Measurements from ENCODE around the gene SNX10. TPM values are rescaled to one million over a fixed set of nuclear protein-coding genes. Genes with fewer than 3 reads are reported as not detected.

SNX10 gene
- total and polyA plus RNA-seq, 2 of the 4 experiments (the other 2 are of a cell fraction): not detected

DNA sequence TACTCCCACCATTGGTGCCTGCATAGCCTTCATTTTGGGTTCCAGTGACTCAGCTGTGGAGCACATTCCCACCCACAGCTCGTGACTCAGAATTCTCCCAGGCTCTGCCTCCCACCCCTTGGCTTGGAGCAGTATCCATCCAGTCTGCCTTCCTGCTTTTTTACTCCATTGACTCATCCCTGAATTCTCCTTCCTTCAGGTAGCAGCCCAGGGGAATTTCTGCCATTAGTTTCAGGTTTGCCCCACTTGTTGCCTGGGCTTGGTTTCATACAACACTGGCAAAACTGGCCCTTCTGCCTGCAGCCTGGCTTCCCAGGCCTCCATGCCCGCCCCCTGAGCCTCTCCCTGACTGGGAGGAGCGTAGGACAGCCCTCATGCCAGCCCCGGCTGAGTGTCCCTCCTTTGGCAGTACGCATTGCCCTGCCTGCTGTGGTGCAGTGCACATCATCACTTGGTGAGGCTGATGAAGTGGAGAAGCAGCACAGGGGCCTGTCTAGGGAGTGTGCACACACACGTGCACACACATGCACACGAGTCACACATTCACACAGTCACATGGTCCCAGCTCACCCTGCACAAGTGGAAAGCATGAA, 55.0 kb downstream of the SNX10 start:
- no peak overlapping the region for H3K4me2 ChIP-seq (ENCODE audit: low read depth, low read length)
- no peak overlapping the region for H3K56ac ChIP-seq (ENCODE audit: extremely low read depth, insufficient read depth, low read length)
- H3K27me3 ChIP-seq (ENCODE audit: control insufficient read depth, insufficient read depth, low read length): no peaks in the 10 kb centered on the region
- no peak overlapping the region for H3K18ac ChIP-seq (ENCODE audit: low read depth, low read length)
- no peak overlapping the region for H4K5ac ChIP-seq (ENCODE audit: low read depth, low read length)
- H3K4me3 ChIP-seq (ENCODE audit: insufficient read depth, low read depth, low read length): no peak overlapping the region
- H3K9ac ChIP-seq (ENCODE audit: low read depth, low read length): no peak overlapping the region
- no peak overlapping the region for H4K91ac ChIP-seq (ENCODE audit: insufficient read depth, low read depth, low read length)
- BruUV-seq (replicated peaks): no TSS peak
- no peaks in the 10 kb centered on the region for H3K4me1 ChIP-seq (ENCODE audit: control insufficient read depth, insufficient read depth, low read length)
- no peak overlapping the region for H3K4ac ChIP-seq (ENCODE audit: low read depth, low read length)
- no peak overlapping the region for H2AK5ac ChIP-seq (ENCODE audit: low read depth, low read length)
- no peaks in the 10 kb centered on the region for H3K9me3 ChIP-seq (ENCODE audit: control insufficient read depth, insufficient read depth, low read length)
- no peak overlapping the region for H3K23ac ChIP-seq (ENCODE audit: low read depth, low read length)
- H3K14ac ChIP-seq (replicated peaks; ENCODE audit: low read depth, low read length): no peak overlapping the region
- TF ChIP-seq CHD1 (IDR thresholded peaks at IDR 0.05; ENCODE audit: low read depth, low read length) (no peak), RCOR1 (IDR thresholded peaks at IDR 0.05; ENCODE audit: insufficient replicate concordance, low read length) (no peak), FOS (IDR thresholded peaks at IDR 0.05; ENCODE audit: low read depth, low read length) (no peak), MAZ (IDR thresholded peaks at IDR 0.05; ENCODE audit: borderline replicate concordance, low read depth, low read length) (no peak), RAD21 (IDR thresholded peaks at IDR 0.05; ENCODE audit: low read length) (no peak), SMC3 (IDR thresholded peaks at IDR 0.05; ENCODE audit: low read depth, low read length) (no peak)
- 57% methylated on average over 1 of the region's 7 CpGs; no CpG with 5 or more reads in 1 of the 2 experiments for WGBS, 2 experiments (ENCODE audit: extremely low coverage in 2 of 2, insufficient read length in 1 of 2)
- no peak overlapping the region for H2BK20ac ChIP-seq (ENCODE audit: low read depth, low read length)
- ChIA-PET POLR2A (ENCODE audit: unreplicated experiment) (no interaction called here), CTCF (no interaction called here)
- H3K36me3 ChIP-seq (ENCODE audit: control insufficient read depth, insufficient read depth, low read length): no peaks in the 10 kb centered on the region
- no peak overlapping the region for H2BK120ac ChIP-seq (ENCODE audit: low read depth, low read length)
- intact Hi-C loops (cut with micrococcal nuclease): no loop called here
- DNase-seq: peak; percentile 2
- no peak overlapping the region for H2AFZ ChIP-seq (replicated peaks; ENCODE audit: low read length, poor library complexity)
- in situ Hi-C loops (cut with MboI; ENCODE audit: low sequenced_read_pairs): no loop called here
- no peak overlapping the region for H2BK15ac ChIP-seq (ENCODE audit: low read depth, low read length)
- no peak for ATAC-seq (ENCODE audit: low read depth)
- H3K27ac ChIP-seq (ENCODE audit: insufficient read depth, low read length): no peak overlapping the region
- no peaks in the 10 kb centered on the region for H3K79me1 ChIP-seq (ENCODE audit: low read depth in 1 of 2, low read length in 2 of 2)
- H2BK5ac ChIP-seq (ENCODE audit: low read depth, low read length, poor library complexity, severe bottlenecking): no peak overlapping the region
- no peak overlapping the region for H4K8ac ChIP-seq (ENCODE audit: low read depth in 2 of 2, low read length in 2 of 2)
- no peaks in the 10 kb centered on the region for H3K9me1 ChIP-seq (ENCODE audit: insufficient read depth, low read length)
- no peaks in the 10 kb centered on the region for H4K20me1 ChIP-seq (ENCODE audit: insufficient read depth, low read length)
- dilution Hi-C loops (cut with HindIII; ENCODE audit: low sequenced_read_pairs, unreplicated experiment): no loop called here
- peak overlapping the region; percentile 42 for H2AK9ac ChIP-seq (replicated peaks; ENCODE audit: low read depth, low read length, poor library complexity)

Data from IMR-90 (cell line).